Nephron progenitor cell (in vitro differentiated cells): Measurements from ENCODE around the gene ZBTB37.

ENCODE experiments used
- DNase-seq: peaks from one replicate; pipeline ENCODE4 v3.0.0; 2021
- H3K27ac Mint-ChIP-seq: 2 replicates; pipeline ENCODE4 v1.8.0; 2021; ENCODE audit warnings: mild to moderate bottlenecking, moderate library complexity, mixed read lengths
- H3K27me3 Mint-ChIP-seq: 2 replicates; pipeline ENCODE4 v1.8.0; 2021; ENCODE audit warnings: mild to moderate bottlenecking, low read depth, mixed read lengths; ENCODE audit not compliant: poor library complexity
- H3K36me3 Mint-ChIP-seq: 2 replicates; pipeline ENCODE4 v1.8.0; 2021; ENCODE audit warnings: low read depth, mixed read lengths
- H3K4me1 Mint-ChIP-seq: 2 replicates; pipeline ENCODE4 v1.8.0; 2021; ENCODE audit warnings: mixed read lengths
- H3K4me3 Mint-ChIP-seq: 2 replicates; pipeline ENCODE4 v1.8.0; 2021; ENCODE audit warnings: mild to moderate bottlenecking, moderate library complexity, mixed read lengths
- H3K9me3 Mint-ChIP-seq: 2 replicates; pipeline ENCODE4 v1.8.0; 2021; ENCODE audit warnings: mild to moderate bottlenecking, moderate library complexity, mixed read lengths
- TF ChIP-seq, protein P1 (sequence below): fragments of 200-600 bp; sonication (generic); IDR thresholded peaks from 2 replicates; pipeline ENCODE4 v1.5.0; 2021; ENCODE audit warnings: antibody characterized with exemption

ZBTB37 gene

DNA sequence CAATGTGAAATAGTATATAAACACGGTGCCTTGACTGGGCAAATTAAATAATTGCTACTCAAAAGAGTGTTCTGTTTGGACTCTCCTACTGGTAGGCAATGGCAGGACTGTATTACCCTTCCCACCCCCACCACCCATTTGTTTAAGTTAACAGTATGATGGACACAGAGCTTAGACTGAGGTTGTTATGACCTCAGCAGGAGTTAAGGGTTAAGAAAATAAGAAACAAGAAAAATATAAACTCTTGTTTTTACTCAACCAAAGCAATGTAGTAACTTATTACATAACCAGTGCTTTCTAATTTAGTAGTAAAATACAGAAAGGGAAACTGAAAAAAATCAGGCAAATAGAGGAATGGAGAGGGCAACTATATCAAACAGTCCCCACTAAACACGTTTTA is 68.9 kb downstream of the ZBTB37 start:
- TF ChIP-seq, protein P1, sequence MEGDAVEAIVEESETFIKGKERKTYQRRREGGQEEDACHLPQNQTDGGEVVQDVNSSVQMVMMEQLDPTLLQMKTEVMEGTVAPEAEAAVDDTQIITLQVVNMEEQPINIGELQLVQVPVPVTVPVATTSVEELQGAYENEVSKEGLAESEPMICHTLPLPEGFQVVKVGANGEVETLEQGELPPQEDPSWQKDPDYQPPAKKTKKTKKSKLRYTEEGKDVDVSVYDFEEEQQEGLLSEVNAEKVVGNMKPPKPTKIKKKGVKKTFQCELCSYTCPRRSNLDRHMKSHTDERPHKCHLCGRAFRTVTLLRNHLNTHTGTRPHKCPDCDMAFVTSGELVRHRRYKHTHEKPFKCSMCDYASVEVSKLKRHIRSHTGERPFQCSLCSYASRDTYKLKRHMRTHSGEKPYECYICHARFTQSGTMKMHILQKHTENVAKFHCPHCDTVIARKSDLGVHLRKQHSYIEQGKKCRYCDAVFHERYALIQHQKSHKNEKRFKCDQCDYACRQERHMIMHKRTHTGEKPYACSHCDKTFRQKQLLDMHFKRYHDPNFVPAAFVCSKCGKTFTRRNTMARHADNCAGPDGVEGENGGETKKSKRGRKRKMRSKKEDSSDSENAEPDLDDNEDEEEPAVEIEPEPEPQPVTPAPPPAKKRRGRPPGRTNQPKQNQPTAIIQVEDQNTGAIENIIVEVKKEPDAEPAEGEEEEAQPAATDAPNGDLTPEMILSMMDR = no peak
- Mint-ChIP-seq H3K27me3 (no peaks in the 10 kb centered on the region), H3K4me3 (no peak overlapping the region), H3K9me3 (no peaks in the 10 kb centered on the region), H3K36me3 (peaks cover 50% of the 10 kb centered on the region), H3K27ac (no peak overlapping the region), H3K4me1 (no peaks in the 10 kb centered on the region)
- DNase-seq = no peak

DNA sequence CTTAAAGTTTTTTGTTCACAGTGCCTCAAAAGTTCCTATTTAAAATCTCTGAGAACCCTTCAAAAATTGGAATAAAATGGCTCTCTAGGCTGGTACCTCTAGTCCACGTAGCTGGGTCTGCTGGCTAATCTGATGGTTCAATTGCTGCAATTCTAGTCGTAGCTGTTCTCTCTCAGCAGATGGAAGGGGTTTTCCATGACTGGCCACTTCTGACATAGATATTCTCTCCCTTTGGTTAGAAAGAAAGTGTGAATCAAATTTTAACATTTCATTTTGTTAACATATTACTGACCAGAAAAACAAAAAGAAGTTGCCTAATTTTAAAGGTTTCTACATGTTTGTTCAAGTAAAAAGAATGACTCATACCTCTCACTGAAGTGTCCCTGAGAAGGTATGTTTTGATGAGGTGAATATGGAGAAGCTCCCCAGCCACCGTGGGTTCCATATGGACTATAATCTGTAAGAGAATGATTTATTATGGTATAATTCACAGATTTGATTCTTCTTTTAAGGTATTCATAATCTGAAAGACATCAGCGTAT is 78.3 kb downstream of the ZBTB37 start:
- H3K9me3 Mint-ChIP-seq = no peaks in the 10 kb centered on the region
- no peaks in the 10 kb centered on the region for H3K4me1 Mint-ChIP-seq
- no peaks in the 10 kb centered on the region for H3K27me3 Mint-ChIP-seq
- peaks cover 68% of the 10 kb centered on the region for H3K36me3 Mint-ChIP-seq
- TF ChIP-seq, protein P1 = no peak
- no peak overlapping the region for H3K4me3 Mint-ChIP-seq
- no peak for DNase-seq
- no peak overlapping the region for H3K27ac Mint-ChIP-seq

DNA sequence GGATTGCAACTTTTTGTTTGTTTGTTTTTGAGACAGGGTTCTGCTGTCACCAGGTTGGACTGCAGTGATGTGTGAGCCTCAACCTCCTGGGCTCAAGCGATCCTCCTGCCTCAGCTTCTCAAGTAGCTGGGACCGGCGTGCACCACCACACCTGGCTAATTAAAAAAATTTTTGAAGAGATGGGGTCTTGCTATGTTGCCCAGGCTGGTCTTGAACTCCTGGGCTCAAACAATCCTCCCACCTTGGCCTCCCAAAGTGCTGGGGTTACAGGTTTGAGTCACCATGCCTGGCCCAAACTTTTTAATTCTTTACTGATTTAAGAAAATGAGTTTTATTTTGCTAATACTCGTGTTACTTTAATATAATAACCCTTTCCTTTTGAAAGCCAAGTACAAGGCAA is 80.4 kb downstream of the ZBTB37 start:
- TF ChIP-seq, protein P1 = no peak
- H3K4me3 Mint-ChIP-seq = no peak overlapping the region
- no peak overlapping the region for H3K27ac Mint-ChIP-seq
- H3K4me1 Mint-ChIP-seq = no peaks in the 10 kb centered on the region
- no peaks in the 10 kb centered on the region for H3K27me3 Mint-ChIP-seq
- peaks cover 64% of the 10 kb centered on the region for H3K36me3 Mint-ChIP-seq
- H3K9me3 Mint-ChIP-seq = no peaks in the 10 kb centered on the region
- no peak for DNase-seq
